ENCODE measurements around the gene PODXL. TPM values are rescaled to one million over a fixed set of nuclear protein-coding genes. Genes with fewer than 3 reads are reported as not detected.

The PODXL gene
- total and polyA plus RNA-seq, 4 donors = 1.2 to 3.6 (median 1.6) TPM

DNA sequence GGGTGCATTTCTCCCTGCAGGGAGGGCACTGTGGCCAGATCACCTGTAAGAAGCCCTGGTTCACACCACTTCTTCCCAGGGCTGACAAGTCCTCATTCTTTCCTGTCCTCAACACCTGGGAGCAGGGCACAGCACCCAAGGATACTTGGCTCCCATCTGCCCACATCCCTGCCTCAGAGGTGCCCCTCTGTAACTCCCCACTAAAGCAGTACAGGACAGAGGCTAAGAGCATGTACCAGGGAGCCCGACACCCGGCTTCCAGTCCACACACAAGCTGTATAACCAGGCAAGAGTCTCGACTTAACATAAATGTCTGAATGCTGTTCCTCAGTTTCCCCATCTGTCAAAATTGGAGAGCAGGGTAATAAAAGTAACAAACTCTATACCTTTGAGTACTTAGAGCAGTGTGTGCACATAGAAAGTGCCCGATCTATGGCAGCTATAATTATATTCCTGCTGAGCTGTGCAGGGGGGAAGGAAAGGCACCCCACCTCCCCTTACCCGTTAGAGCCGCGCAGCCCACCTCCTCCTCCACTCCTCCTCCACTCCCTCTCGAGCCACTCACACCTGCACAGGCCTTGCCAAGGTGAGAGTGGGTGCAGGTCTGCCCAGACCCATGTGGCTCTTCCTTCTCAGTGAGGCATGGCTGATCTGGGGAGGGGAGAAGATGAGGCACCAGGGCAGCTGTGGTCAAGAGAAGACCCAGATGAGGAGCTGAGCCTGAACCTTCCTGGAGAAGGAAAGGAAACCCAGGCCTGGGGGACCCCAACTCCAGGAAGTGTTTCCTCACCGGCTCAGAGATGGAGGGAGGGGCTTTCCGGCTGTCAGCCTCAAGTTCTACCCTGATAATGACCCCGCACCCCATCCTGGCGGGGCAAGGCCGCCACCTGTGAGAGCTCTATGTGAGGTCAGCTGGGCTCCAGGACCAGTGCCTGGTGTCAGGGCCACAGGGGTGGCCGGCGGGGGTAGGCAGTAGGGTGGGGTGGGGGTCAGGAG, 22.6 kb downstream of the PODXL start:
- Histone ChIP-seq H3K36me3 (ENCODE audit: control insufficient read depth in 4 of 4, insufficient read depth in 3 of 4, low read depth in 1 of 4, low read length in 3 of 4) (no peaks in the 10 kb centered on the region), H3K4me3 (ENCODE audit: low read depth in 1 of 3, low read length in 3 of 3) (no peak overlapping the region), H3K27ac (ENCODE audit: low read depth in 1 of 2, low read length in 2 of 2) (no peak overlapping the region), H3K27me3 (ENCODE audit: control insufficient read depth in 4 of 4, insufficient read depth in 4 of 4, low read length in 3 of 4) (no peaks in the 10 kb centered on the region), H3K9ac (ENCODE audit: low read depth in 1 of 2, low read length in 2 of 2) (no peak overlapping the region), H3K9me3 (ENCODE audit: control insufficient read depth in 4 of 4, low read length in 3 of 4) (no peaks in the 10 kb centered on the region), H3K4me1 (ENCODE audit: control insufficient read depth in 4 of 4, insufficient read depth in 4 of 4, low read length in 3 of 4) (no peaks in the 10 kb centered on the region)
- TF ChIP-seq SP1 (IDR thresholded peaks at IDR 0.05) (no peak), HNF4A (conservative IDR thresholded peaks at IDR 0.05) (no peak)
- TF ChIP-seq, protein P1, sequence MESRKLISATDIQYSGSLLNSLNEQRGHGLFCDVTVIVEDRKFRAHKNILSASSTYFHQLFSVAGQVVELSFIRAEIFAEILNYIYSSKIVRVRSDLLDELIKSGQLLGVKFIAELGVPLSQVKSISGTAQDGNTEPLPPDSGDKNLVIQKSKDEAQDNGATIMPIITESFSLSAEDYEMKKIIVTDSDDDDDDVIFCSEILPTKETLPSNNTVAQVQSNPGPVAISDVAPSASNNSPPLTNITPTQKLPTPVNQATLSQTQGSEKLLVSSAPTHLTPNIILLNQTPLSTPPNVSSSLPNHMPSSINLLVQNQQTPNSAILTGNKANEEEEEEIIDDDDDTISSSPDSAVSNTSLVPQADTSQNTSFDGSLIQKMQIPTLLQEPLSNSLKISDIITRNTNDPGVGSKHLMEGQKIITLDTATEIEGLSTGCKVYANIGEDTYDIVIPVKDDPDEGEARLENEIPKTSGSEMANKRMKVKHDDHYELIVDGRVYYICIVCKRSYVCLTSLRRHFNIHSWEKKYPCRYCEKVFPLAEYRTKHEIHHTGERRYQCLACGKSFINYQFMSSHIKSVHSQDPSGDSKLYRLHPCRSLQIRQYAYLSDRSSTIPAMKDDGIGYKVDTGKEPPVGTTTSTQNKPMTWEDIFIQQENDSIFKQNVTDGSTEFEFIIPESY (IDR thresholded peaks at IDR 0.05) = no peak
- TF ChIP-seq, protein P2, sequence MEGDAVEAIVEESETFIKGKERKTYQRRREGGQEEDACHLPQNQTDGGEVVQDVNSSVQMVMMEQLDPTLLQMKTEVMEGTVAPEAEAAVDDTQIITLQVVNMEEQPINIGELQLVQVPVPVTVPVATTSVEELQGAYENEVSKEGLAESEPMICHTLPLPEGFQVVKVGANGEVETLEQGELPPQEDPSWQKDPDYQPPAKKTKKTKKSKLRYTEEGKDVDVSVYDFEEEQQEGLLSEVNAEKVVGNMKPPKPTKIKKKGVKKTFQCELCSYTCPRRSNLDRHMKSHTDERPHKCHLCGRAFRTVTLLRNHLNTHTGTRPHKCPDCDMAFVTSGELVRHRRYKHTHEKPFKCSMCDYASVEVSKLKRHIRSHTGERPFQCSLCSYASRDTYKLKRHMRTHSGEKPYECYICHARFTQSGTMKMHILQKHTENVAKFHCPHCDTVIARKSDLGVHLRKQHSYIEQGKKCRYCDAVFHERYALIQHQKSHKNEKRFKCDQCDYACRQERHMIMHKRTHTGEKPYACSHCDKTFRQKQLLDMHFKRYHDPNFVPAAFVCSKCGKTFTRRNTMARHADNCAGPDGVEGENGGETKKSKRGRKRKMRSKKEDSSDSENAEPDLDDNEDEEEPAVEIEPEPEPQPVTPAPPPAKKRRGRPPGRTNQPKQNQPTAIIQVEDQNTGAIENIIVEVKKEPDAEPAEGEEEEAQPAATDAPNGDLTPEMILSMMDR (IDR thresholded peaks at IDR 0.05; ENCODE audit: low read depth, low read length, missing input control) = no peak
- 82% methylated on average over 15 of the region's 15 CpGs for WGBS
- no peak for DNase-seq (ENCODE audit: low spot score)

- DNase-seq (ENCODE audit: low spot score) = no peak
- no peak for TF ChIP-seq NR2F2 (IDR thresholded peaks at IDR 0.05)
- TF ChIP-seq, protein P3, sequence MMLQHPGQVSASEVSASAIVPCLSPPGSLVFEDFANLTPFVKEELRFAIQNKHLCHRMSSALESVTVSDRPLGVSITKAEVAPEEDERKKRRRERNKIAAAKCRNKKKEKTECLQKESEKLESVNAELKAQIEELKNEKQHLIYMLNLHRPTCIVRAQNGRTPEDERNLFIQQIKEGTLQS (IDR thresholded peaks at IDR 0.05) = no peak
- no peak for TF ChIP-seq HNF4A (conservative IDR thresholded peaks at IDR 0.05)
- no peak for TF ChIP-seq FOXA2 (IDR thresholded peaks at IDR 0.05)
- TF ChIP-seq GABPA (IDR thresholded peaks at IDR 0.05 in 1 of 2, conservative IDR thresholded peaks at IDR 0.05 in 1 of 2) = no peak
- no peak for TF ChIP-seq RXRA (IDR thresholded peaks at IDR 0.05)
- TF ChIP-seq REST (IDR thresholded peaks at IDR 0.05) = no peak
- TF ChIP-seq, protein P1 (IDR thresholded peaks at IDR 0.05) = no peak
- no peak for TF ChIP-seq YY1 (IDR thresholded peaks at IDR 0.05)
- no peak for TF ChIP-seq JUND (IDR thresholded peaks at IDR 0.05)
- TF ChIP-seq FOXA1 (IDR thresholded peaks at IDR 0.05) = no peak
- TF ChIP-seq, protein P4, sequence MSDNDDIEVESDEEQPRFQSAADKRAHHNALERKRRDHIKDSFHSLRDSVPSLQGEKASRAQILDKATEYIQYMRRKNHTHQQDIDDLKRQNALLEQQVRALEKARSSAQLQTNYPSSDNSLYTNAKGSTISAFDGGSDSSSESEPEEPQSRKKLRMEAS (IDR thresholded peaks at IDR 0.05) = no peak
- TF ChIP-seq RAD21 (IDR thresholded peaks at IDR 0.05) = no peak
Observed at GRCh38 chr7:131533151-131533559, 23.3 kb downstream of the PODXL start.

More at GRCh38 chr7:131533151-131533559, 23.3 kb downstream of the PODXL start:
- Histone ChIP-seq H3K4me3 (ENCODE audit: low read depth in 1 of 3, low read length in 3 of 3) (no peak overlapping the region), H3K36me3 (ENCODE audit: control insufficient read depth in 4 of 4, insufficient read depth in 3 of 4, low read depth in 1 of 4, low read length in 3 of 4) (no peaks in the 10 kb centered on the region), H3K27me3 (ENCODE audit: control insufficient read depth in 4 of 4, insufficient read depth in 4 of 4, low read length in 3 of 4) (no peaks in the 10 kb centered on the region), H3K4me1 (ENCODE audit: control insufficient read depth in 4 of 4, insufficient read depth in 4 of 4, low read length in 3 of 4) (no peaks in the 10 kb centered on the region), H3K9me3 (ENCODE audit: control insufficient read depth in 4 of 4, low read length in 3 of 4) (no peaks in the 10 kb centered on the region), H3K27ac (ENCODE audit: low read depth in 1 of 2, low read length in 2 of 2) (no peak overlapping the region), H3K9ac (ENCODE audit: low read depth in 1 of 2, low read length in 2 of 2) (no peak overlapping the region)
- WGBS = 67% methylated on average over 9 of the region's 9 CpGs
